ENCODE data around the gene SASH1. TPM values are rescaled to one million over a fixed set of nuclear protein-coding genes. Genes with fewer than 3 reads are reported as not detected.

The SASH1 gene
- total RNA-seq, 1 donor from 2014 or later, result 108 TPM

DNA sequence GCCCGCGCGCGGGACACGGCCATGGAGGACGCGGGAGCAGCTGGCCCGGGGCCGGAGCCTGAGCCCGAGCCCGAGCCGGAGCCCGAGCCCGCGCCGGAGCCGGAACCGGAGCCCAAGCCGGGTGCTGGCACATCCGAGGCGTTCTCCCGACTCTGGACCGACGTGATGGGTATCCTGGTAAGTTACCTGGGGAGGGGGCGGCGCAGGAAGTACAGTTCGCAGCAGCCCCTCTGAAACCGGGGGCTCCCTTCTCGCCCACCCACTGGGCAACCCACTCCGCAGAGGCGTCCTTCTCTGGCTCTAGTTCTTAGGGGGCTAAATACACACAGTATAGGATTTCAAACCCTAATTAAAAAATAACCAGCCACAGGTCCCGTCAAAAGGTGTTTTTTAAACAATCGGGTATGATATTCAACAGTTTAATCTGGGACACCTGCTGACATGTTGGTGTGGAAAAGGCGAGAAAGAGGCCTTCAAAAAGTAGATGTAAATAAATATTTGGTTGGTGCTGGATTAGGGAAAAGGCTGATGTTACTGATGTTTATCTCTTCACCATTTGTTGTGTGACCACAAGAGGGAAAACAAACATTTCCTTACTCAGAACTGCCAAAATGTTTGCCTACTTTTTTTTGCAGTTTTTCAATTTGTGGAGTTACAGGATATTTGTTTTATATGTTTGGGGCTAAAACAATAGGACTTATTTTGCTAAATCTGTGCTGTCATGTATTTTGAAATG is 577 bp downstream of the SASH1 start:
- no peak for ATAC-seq
- Histone ChIP-seq H3K9me3 (no peaks in the 10 kb centered on the region), H3K4me1 (peaks cover 22% of the 10 kb centered on the region), H3K27me3 (no peaks in the 10 kb centered on the region), H3K4me3 (peak overlapping the region; percentile 71), H3K27ac (peak overlapping the region; percentile 96), H3K36me3 (no peaks in the 10 kb centered on the region)
- peak; percentile 15 for TF ChIP-seq CTCF (IDR thresholded peaks at IDR 0.05)
- DNase-seq, result no peak
- intact Hi-C loops (cut with DNase I), result no loop called here

DNA sequence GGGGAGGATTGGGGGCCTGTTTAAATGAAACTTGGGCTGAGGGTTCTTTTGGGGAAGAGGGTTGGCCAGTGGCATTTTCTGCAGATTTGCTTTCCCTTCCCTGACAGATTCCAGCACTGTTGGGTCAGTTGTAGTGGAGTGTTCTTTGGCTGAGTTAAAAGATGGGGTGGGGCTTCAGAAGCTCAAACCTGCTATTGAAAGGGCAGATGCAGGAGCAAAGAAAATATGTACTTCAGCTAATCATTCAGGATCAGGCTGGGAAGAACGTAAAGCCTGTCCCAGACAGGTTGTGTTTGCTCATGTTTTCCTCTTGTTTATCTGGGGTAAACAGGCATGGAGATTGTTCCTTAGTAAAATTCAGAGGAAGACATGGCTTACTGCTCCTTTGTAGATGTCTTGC is 2.5 kb downstream of the SASH1 start:
- ATAC-seq, result peak; percentile 41
- no peak for TF ChIP-seq CTCF (IDR thresholded peaks at IDR 0.05)

DNA sequence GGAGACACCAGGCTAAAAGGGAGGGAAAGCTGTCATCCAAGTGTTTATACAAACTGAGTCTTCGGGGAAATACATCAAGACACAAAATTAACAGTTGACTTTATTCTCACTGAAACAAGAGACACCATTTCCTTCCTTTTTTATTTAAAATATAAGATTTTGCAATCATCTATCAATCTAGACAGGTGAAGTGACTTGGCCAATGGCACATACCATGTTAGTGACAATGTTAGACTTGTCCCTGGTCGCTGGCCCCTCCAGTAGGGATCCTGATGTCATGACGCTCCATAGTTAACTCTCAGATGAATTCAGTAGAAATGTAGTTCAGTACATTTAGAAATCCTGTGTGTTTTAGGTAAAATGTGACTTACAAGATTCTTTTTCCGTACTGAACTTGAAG is 2.9 kb downstream of the SASH1 start:
- H3K36me3 ChIP-seq, result no peaks in the 10 kb centered on the region
- peak overlapping the region; percentile 71 for H3K4me3 ChIP-seq
- intact Hi-C loops (cut with DNase I), result no loop called here
- no peaks in the 10 kb centered on the region for H3K27me3 ChIP-seq
- no peak for TF ChIP-seq CTCF (IDR thresholded peaks at IDR 0.05)
- no peak for ATAC-seq
- no peaks in the 10 kb centered on the region for H3K9me3 ChIP-seq
- H3K4me1 ChIP-seq, result peaks cover 22% of the 10 kb centered on the region
- H3K27ac ChIP-seq, result peak overlapping the region; percentile 96
- DNase-seq, result no peak

More for the DNA sequence above, 2.5 kb downstream of the SASH1 start:
- Histone ChIP-seq H3K4me1 (peaks cover 22% of the 10 kb centered on the region), H3K36me3 (no peaks in the 10 kb centered on the region), H3K9me3 (no peaks in the 10 kb centered on the region), H3K27ac (peak overlapping the region; percentile 96), H3K4me3 (peak overlapping the region; percentile 71), H3K27me3 (no peaks in the 10 kb centered on the region)
- no peak for DNase-seq
- intact Hi-C loops (cut with DNase I), result no loop called here

DNA sequence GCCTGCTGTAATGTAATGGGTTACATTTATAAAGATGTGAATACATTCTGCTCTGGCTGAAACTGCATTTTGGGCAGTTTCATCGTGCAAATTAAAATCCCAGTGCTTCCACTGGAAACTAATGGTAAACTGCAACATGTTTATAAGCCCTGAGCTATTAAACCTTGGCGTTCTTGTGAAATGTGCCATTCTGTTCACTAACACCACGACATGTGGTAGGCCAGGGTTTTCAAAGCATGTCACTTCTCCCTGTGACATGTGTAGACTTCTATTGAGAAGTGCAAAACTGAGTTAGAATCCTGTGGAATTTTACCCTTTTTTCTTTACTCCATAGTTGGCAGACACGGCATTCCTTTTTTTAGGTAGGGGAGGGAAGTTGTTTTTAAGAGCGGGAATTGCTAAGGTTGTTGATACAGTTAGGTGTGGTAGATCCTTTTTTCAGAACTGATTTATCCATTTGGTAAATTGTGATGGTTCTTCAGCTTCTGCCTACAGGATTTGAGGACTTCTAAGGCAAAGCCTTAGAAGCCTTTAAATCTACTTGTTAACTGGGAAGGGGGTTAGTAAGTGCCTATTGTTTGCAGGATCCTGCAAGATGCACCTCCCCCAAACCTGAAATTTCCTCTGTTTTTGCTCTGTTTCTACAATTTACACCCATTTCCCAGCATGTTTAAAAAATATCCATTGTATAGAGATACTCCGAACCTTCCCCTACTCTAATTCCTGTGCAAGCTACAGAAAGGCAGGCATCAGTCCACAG is 4.2 kb downstream of the SASH1 start:
- H3K4me3 ChIP-seq, result peak overlapping the region; percentile 71
- ATAC-seq, result no peak
- intact Hi-C loops (cut with DNase I), result no loop called here

DNA sequence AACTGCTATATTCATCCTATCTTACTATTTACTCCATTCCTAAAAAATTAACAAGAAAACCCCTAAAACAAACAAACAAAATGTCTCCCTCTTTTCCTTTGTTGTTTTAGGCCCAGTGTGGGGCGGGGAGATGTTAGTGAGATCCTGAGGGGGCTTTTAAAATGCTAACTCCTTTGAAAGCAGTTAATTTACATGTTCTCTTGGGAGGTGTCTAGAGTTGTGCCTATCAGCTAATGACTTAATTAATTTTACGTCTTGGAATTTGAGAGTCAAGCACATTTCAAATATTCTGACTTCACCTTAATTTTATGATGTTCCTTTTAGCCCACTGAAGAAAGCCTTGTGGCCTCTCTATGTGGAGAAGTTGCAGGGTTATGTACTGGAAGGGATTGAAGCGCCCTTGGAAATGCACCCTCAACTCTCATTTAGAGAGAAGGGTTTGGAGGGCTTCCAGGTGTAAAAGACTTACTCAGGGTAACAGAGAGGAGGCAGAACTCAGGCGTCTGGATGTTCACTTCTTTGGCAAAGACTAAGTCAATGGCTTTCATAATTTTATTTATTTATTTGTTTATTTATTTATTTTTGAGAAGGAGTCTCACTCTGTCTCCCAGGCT is 4.9 kb downstream of the SASH1 start:
- H3K36me3 ChIP-seq, result no peaks in the 10 kb centered on the region
- no peak overlapping the region for H3K27ac ChIP-seq
- ATAC-seq (no peak), DNase-seq (no peak)
- H3K27me3 ChIP-seq, result no peaks in the 10 kb centered on the region
- H3K9me3 ChIP-seq, result no peaks in the 10 kb centered on the region
- intact Hi-C loops (cut with DNase I), result no loop called here
- TF ChIP-seq CTCF (IDR thresholded peaks at IDR 0.05), result no peak
- H3K4me3 ChIP-seq, result no peak overlapping the region
- peaks cover 13% of the 10 kb centered on the region for H3K4me1 ChIP-seq

More for the DNA sequence above, 4.2 kb downstream of the SASH1 start:
- no peaks in the 10 kb centered on the region for H3K9me3 ChIP-seq
- no peak overlapping the region for H3K27ac ChIP-seq
- no peaks in the 10 kb centered on the region for H3K27me3 ChIP-seq
- no peaks in the 10 kb centered on the region for H3K36me3 ChIP-seq
- H3K4me1 ChIP-seq, result peaks cover 15% of the 10 kb centered on the region
- TF ChIP-seq CTCF (IDR thresholded peaks at IDR 0.05), result no peak
- no peak for DNase-seq

All from upper lobe of right lung (tissue), 1 donor.